Neural cell (in vitro differentiated cells): ENCODE data around the gene TDP1. TPM values are rescaled to one million over a fixed set of nuclear protein-coding genes. Genes with fewer than 3 reads are reported as not detected.

Source experiments
- H2AFZ ChIP-seq: fragments of 200-600, 300-800 bp; sonication (generic), shearing (Covaris generic); 2 replicates; pipeline ENCODE4 v1.6.0; 2014; ENCODE audit warnings: low read depth, mild to moderate bottlenecking, antibody characterized with exemption, low read length, moderate library complexity
- H3F3A ChIP-seq: fragments of 200-600 bp; shearing (Covaris generic); 2 replicates; pipeline ENCODE4 v1.6.1; 2016; ENCODE audit warnings: mild to moderate bottlenecking, moderate library complexity, mixed read lengths, antibody characterized with exemption, low read length; ENCODE audit not compliant: insufficient read depth, poor library complexity, severe bottlenecking
- H3K27ac ChIP-seq: fragments of 200-600, 300-800 bp; sonication (generic), shearing (Covaris generic); 2 replicates; pipeline ENCODE4 v1.5.1; 2014; ENCODE audit warnings: mild to moderate bottlenecking, low read length, moderate library complexity
- H3K27me3 ChIP-seq: fragments of 300-800, 200-600 bp; sonication (generic), shearing (Covaris generic); 2 replicates; pipeline ENCODE4 v1.6.0; 2014; ENCODE audit warnings: mild to moderate bottlenecking, low read depth, low read length, moderate library complexity; ENCODE audit not compliant: insufficient read depth
- H3K36me3 ChIP-seq: fragments of 300-800, 200-600 bp; sonication (generic), shearing (Covaris generic); 2 replicates; pipeline ENCODE4 v1.5.1; 2014; ENCODE audit warnings: mild to moderate bottlenecking, antibody characterized with exemption, low read length, moderate library complexity; ENCODE audit not compliant: insufficient read depth
- H3K4me2 ChIP-seq: fragments of 300-800, 200-600 bp; sonication (generic), shearing (Covaris generic); 2 replicates; pipeline ENCODE4 v1.6.0; 2014; ENCODE audit warnings: mild to moderate bottlenecking, low read length
- H3K4me3 ChIP-seq: fragments of 300-800, 200-600 bp; sonication (generic), shearing (Covaris generic); 2 replicates; pipeline ENCODE4 v1.5.1; 2014; ENCODE audit warnings: mild to moderate bottlenecking, low read length, moderate library complexity
- H3K79me2 ChIP-seq: fragments of 200-600 bp; shearing (Covaris generic); replicated peaks from 2 replicates; pipeline ENCODE4 v1.6.0; 2014; ENCODE audit warnings: mild to moderate bottlenecking, low read length, moderate library complexity; ENCODE audit not compliant: insufficient read depth
- H3K9ac ChIP-seq: fragments of 300-800, 200-600 bp; sonication (generic), shearing (Covaris generic); 2 replicates; pipeline ENCODE4 v1.6.1; 2016; ENCODE audit warnings: mild to moderate bottlenecking, low read length, mixed read lengths
- H3K9me2 ChIP-seq: fragments of 200-600 bp; shearing (Covaris generic); 2 replicates; pipeline ENCODE4 v1.6.1; 2016; ENCODE audit warnings: mild to moderate bottlenecking, low read length, mixed read lengths; ENCODE audit not compliant: insufficient read depth
- H3K9me3 ChIP-seq: fragments of 200-600, 300-800 bp; sonication (generic), shearing (Covaris generic); 2 replicates; pipeline ENCODE4 v1.6.1; 2016; ENCODE audit warnings: mild to moderate bottlenecking, mixed run types, low read length, moderate library complexity, mixed read lengths
- H4K20me1 ChIP-seq: fragments of 200-600 bp; shearing (Covaris generic); 2 replicates; pipeline ENCODE4 v1.6.1; 2016; ENCODE audit warnings: mild to moderate bottlenecking, mixed run types; ENCODE audit not compliant: insufficient read depth
- CTCF ChIP-seq: fragments of 450-650 bp; IDR thresholded peaks from 2 replicates; pipeline ENCODE4 v1.5.1; 2014; ENCODE audit warnings: antibody characterized with exemption, mild to moderate bottlenecking, moderate library complexity; ENCODE audit not compliant: poor library complexity, severe bottlenecking
- EP300 ChIP-seq: fragments of 450-650 bp; conservative IDR thresholded peaks from 2 replicates; pipeline ENCODE4 v1.6.1; 2014; ENCODE audit warnings: antibody characterized with exemption, mild to moderate bottlenecking, moderate library complexity; ENCODE audit not compliant: poor library complexity, severe bottlenecking
- EZH2 ChIP-seq: fragments of 200-600, 300-800 bp; shearing (Covaris generic), sonication (generic); IDR thresholded peaks from 2 replicates; pipeline ENCODE4 v1.6.1; 2014; ENCODE audit warnings: antibody characterized with exemption, low read length, borderline replicate concordance, mild to moderate bottlenecking; ENCODE audit not compliant: insufficient read depth, poor library complexity, severe bottlenecking
- MXI1 ChIP-seq: fragments of 450-650 bp; conservative IDR thresholded peaks from 2 replicates; pipeline ENCODE4 v1.6.1; 2014; ENCODE audit warnings: antibody characterized with exemption, mild to moderate bottlenecking; ENCODE audit not compliant: poor library complexity, severe bottlenecking
- POLR2AphosphoS5 ChIP-seq: IDR thresholded peaks from 2 replicates; pipeline ENCODE4 v1.6.1; 2012
- RAD21 ChIP-seq: fragments of 450-650 bp; conservative IDR thresholded peaks from 2 replicates; pipeline ENCODE4 v1.6.1; 2014; ENCODE audit warnings: antibody characterized with exemption, mild to moderate bottlenecking, moderate library complexity
- REST ChIP-seq: IDR thresholded peaks from 2 replicates; pipeline ENCODE4 v1.6.1; 2012; ENCODE audit warnings: borderline replicate concordance
- SMC3 ChIP-seq: fragments of 450-650 bp; conservative IDR thresholded peaks from 2 replicates; pipeline ENCODE4 v1.6.1; 2014; ENCODE audit warnings: antibody characterized with exemption, mild to moderate bottlenecking, moderate library complexity; ENCODE audit not compliant: poor library complexity
- TAF1 ChIP-seq: IDR thresholded peaks from 2 replicates; pipeline ENCODE4 v1.6.1; 2012; ENCODE audit warnings: low read depth
- polyA plus RNA-seq: library from polyadenylated mRNA; depleted of rRNA; stranded (reverse); fragments of >200 nt; gene quantifications from 2 replicates; pipeline ENCODE4 v1.2.3, GENCODE V29; 2014

The TDP1 gene
- polyA plus RNA-seq, 1 donor from 2014 or later: 29.1 TPM

GRCh38 chr14:90027842-90028241, 72.1 kb downstream of the TDP1 start:
- H3K79me2 ChIP-seq: no peaks in the 10 kb centered on the region
- peaks cover 10% of the 10 kb centered on the region for H3K36me3 ChIP-seq
- H3K9ac ChIP-seq: no peak overlapping the region
- H3K27me3 ChIP-seq: no peaks in the 10 kb centered on the region
- TF ChIP-seq POLR2AphosphoS5 (no peak), REST (no peak), CTCF (no peak), TAF1 (no peak), EP300 (no peak)
- no peaks in the 10 kb centered on the region for H3K9me3 ChIP-seq
- no peaks in the 10 kb centered on the region for H3K9me2 ChIP-seq
- H3F3A ChIP-seq: no peaks in the 10 kb centered on the region
- H4K20me1 ChIP-seq: no peaks in the 10 kb centered on the region
- no peak overlapping the region for H3K4me3 ChIP-seq
- H3K27ac ChIP-seq: no peak overlapping the region
- H2AFZ ChIP-seq: no peak overlapping the region
- no peak overlapping the region for H3K4me2 ChIP-seq

- H3K36me3 ChIP-seq: peaks cover 10% of the 10 kb centered on the region
- no peak for TF ChIP-seq REST
- no peak for TF ChIP-seq SMC3
- no peak for TF ChIP-seq CTCF
- TF ChIP-seq MXI1: no peak
- no peak for TF ChIP-seq POLR2AphosphoS5
- no peak for TF ChIP-seq RAD21
- no peak for TF ChIP-seq TAF1
- TF ChIP-seq EP300: no peak
- TF ChIP-seq EZH2: no peak
- H2AFZ ChIP-seq: no peak overlapping the region
- H3K27ac ChIP-seq: no peak overlapping the region
- H3K4me2 ChIP-seq: no peak overlapping the region
- no peak overlapping the region for H3K4me3 ChIP-seq
- no peaks in the 10 kb centered on the region for H3K9me3 ChIP-seq
- H3K79me2 ChIP-seq: no peaks in the 10 kb centered on the region
- no peaks in the 10 kb centered on the region for H4K20me1 ChIP-seq
- no peaks in the 10 kb centered on the region for H3F3A ChIP-seq
- H3K27me3 ChIP-seq: no peaks in the 10 kb centered on the region
- H3K9me2 ChIP-seq: no peaks in the 10 kb centered on the region
- no peak overlapping the region for H3K9ac ChIP-seq
These were observed 78.4 kb downstream of the TDP1 start for GRCh38 chr14:90034156-90034555.
